ENCODE measurements around the gene CALHM5. TPM values are rescaled to one million over a fixed set of nuclear protein-coding genes. Genes with fewer than 3 reads are reported as not detected.
A peak's percentile ranks its signal among the peaks of the same experiment; 100 is the strongest.

Gene CALHM5
- total and polyA plus RNA-seq, 10 of the 15 experiments (the other 5 are each of a cell fraction or from before 2014, with no cell fraction given) = not detected

DNA sequence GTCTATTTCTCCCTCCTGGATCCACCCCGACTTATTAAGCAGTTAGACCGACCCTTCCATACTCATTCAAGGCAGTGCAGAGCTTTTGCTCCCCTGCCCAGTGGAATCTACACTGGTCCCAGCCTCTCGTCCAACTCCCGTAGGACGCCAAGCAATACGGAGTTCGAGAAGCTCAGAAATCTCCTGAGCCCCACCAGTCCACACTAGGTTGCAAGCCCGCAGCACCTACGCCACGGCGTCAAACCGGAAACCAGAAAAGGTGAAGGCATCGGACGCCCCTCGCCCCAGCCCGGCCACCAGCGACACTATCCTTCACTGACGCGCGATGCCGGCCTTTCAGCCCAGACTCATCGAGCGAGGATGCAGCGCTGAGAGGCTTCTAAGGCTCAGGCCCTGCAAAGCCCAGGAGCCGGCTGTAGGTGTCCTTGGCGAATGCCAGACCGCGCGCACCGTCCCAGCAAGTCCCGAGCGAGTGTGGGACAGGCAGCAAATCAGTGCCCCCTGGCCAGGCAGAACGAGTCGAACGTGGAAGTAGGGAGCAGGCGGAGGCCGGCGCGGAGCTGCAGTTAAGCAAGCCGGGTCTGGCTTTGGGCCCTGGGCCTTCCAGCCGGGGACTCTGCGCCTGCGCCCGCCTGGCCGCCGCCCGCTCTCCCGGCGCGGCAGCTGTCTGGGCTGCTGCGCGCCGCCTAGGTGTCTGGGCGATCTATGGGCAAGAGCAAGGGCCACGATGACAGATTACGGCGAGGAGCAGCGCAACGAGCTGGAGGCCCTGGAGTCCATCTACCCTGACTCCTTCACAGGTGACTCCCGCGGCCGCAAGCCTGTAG, 59.6 kb downstream of the CALHM5 start, which contains the start of gene RWDD1 (continued):
- TF ChIP-seq RFX5 (IDR thresholded peaks at IDR 0.05; ENCODE audit: low read depth, low read length) (no peak), CEBPB (IDR thresholded peaks at IDR 0.05; ENCODE audit: borderline replicate concordance in 1 of 2, low read depth in 2 of 2, low read length in 2 of 2) (no peak), YBX1 (IDR thresholded peaks at IDR 0.05) (no peak), LARP7 (IDR thresholded peaks at IDR 0.05) (peak; percentile 95), CREM (IDR thresholded peaks at IDR 0.05; ENCODE audit: low read depth) (peak; percentile 91), CHD2 (IDR thresholded peaks at IDR 0.05; ENCODE audit: borderline replicate concordance, low read depth, low read length) (peak; percentile 93), HDAC2 (IDR thresholded peaks at IDR 0.05) (no peak), SIN3A (IDR thresholded peaks at IDR 0.05; ENCODE audit: low read depth, low read length) (peak; percentile 95), ZNF274 (IDR thresholded peaks at IDR 0.05; ENCODE audit: insufficient read depth, insufficient read length) (no peak), FOXM1 (IDR thresholded peaks at IDR 0.05; ENCODE audit: low read depth, low read length) (no peak; the same call in 1 of the 2 replicates)
- TF ChIP-seq, protein P1, sequence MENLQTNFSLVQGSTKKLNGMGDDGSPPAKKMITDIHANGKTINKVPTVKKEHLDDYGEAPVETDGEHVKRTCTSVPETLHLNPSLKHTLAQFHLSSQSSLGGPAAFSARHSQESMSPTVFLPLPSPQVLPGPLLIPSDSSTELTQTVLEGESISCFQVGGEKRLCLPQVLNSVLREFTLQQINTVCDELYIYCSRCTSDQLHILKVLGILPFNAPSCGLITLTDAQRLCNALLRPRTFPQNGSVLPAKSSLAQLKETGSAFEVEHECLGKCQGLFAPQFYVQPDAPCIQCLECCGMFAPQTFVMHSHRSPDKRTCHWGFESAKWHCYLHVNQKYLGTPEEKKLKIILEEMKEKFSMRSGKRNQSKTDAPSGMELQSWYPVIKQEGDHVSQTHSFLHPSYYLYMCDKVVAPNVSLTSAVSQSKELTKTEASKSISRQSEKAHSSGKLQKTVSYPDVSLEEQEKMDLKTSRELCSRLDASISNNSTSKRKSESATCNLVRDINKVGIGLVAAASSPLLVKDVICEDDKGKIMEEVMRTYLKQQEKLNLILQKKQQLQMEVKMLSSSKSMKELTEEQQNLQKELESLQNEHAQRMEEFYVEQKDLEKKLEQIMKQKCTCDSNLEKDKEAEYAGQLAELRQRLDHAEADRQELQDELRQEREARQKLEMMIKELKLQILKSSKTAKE (IDR thresholded peaks at IDR 0.05; ENCODE audit: low read depth, poor library complexity, severe bottlenecking) = peak; percentile 90
- TF ChIP-seq, protein P2, sequence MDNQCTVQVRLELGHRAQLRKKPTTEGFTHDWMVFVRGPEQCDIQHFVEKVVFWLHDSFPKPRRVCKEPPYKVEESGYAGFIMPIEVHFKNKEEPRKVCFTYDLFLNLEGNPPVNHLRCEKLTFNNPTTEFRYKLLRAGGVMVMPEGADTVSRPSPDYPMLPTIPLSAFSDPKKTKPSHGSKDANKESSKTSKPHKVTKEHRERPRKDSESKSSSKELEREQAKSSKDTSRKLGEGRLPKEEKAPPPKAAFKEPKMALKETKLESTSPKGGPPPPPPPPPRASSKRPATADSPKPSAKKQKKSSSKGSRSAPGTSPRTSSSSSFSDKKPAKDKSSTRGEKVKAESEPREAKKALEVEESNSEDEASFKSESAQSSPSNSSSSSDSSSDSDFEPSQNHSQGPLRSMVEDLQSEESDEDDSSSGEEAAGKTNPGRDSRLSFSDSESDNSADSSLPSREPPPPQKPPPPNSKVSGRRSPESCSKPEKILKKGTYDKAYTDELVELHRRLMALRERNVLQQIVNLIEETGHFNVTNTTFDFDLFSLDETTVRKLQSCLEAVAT (IDR thresholded peaks at IDR 0.05) = peak; percentile 100
- TF ChIP-seq, protein P3, sequence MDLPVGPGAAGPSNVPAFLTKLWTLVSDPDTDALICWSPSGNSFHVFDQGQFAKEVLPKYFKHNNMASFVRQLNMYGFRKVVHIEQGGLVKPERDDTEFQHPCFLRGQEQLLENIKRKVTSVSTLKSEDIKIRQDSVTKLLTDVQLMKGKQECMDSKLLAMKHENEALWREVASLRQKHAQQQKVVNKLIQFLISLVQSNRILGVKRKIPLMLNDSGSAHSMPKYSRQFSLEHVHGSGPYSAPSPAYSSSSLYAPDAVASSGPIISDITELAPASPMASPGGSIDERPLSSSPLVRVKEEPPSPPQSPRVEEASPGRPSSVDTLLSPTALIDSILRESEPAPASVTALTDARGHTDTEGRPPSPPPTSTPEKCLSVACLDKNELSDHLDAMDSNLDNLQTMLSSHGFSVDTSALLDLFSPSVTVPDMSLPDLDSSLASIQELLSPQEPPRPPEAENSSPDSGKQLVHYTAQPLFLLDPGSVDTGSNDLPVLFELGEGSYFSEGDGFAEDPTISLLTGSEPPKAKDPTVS (IDR thresholded peaks at IDR 0.05; ENCODE audit: low read depth, low read length) = peak; percentile 18; the same call in 1 of the 2 replicates
- TF ChIP-seq, protein P4, sequence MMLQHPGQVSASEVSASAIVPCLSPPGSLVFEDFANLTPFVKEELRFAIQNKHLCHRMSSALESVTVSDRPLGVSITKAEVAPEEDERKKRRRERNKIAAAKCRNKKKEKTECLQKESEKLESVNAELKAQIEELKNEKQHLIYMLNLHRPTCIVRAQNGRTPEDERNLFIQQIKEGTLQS (IDR thresholded peaks at IDR 0.05; ENCODE audit: borderline replicate concordance, extremely low read depth, low read depth, low read length) = no peak
- TF ChIP-seq, protein P5, sequence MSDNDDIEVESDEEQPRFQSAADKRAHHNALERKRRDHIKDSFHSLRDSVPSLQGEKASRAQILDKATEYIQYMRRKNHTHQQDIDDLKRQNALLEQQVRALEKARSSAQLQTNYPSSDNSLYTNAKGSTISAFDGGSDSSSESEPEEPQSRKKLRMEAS (IDR thresholded peaks at IDR 0.05; ENCODE audit: low read depth, low read length) = peak; percentile 100
- TF ChIP-seq, protein P6, sequence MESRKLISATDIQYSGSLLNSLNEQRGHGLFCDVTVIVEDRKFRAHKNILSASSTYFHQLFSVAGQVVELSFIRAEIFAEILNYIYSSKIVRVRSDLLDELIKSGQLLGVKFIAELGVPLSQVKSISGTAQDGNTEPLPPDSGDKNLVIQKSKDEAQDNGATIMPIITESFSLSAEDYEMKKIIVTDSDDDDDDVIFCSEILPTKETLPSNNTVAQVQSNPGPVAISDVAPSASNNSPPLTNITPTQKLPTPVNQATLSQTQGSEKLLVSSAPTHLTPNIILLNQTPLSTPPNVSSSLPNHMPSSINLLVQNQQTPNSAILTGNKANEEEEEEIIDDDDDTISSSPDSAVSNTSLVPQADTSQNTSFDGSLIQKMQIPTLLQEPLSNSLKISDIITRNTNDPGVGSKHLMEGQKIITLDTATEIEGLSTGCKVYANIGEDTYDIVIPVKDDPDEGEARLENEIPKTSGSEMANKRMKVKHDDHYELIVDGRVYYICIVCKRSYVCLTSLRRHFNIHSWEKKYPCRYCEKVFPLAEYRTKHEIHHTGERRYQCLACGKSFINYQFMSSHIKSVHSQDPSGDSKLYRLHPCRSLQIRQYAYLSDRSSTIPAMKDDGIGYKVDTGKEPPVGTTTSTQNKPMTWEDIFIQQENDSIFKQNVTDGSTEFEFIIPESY (IDR thresholded peaks at IDR 0.05) = peak; percentile 86; the same call in 1 of the 2 replicates
- TF ChIP-seq, protein P7, sequence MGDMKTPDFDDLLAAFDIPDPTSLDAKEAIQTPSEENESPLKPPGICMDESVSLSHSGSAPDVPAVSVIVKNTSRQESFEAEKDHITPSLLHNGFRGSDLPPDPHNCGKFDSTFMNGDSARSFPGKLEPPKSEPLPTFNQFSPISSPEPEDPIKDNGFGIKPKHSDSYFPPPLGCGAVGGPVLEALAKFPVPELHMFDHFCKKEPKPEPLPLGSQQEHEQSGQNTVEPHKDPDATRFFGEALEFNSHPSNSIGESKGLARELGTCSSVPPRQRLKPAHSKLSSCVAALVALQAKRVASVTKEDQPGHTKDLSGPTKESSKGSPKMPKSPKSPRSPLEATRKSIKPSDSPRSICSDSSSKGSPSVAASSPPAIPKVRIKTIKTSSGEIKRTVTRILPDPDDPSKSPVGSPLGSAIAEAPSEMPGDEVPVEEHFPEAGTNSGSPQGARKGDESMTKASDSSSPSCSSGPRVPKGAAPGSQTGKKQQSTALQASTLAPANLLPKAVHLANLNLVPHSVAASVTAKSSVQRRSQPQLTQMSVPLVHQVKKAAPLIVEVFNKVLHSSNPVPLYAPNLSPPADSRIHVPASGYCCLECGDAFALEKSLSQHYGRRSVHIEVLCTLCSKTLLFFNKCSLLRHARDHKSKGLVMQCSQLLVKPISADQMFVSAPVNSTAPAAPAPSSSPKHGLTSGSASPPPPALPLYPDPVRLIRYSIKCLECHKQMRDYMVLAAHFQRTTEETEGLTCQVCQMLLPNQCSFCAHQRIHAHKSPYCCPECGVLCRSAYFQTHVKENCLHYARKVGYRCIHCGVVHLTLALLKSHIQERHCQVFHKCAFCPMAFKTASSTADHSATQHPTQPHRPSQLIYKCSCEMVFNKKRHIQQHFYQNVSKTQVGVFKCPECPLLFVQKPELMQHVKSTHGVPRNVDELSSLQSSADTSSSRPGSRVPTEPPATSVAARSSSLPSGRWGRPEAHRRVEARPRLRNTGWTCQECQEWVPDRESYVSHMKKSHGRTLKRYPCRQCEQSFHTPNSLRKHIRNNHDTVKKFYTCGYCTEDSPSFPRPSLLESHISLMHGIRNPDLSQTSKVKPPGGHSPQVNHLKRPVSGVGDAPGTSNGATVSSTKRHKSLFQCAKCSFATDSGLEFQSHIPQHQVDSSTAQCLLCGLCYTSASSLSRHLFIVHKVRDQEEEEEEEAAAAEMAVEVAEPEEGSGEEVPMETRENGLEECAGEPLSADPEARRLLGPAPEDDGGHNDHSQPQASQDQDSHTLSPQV (IDR thresholded peaks at IDR 0.05) = peak; percentile 97
